ENCODE data around the gene LSS.

DNA sequence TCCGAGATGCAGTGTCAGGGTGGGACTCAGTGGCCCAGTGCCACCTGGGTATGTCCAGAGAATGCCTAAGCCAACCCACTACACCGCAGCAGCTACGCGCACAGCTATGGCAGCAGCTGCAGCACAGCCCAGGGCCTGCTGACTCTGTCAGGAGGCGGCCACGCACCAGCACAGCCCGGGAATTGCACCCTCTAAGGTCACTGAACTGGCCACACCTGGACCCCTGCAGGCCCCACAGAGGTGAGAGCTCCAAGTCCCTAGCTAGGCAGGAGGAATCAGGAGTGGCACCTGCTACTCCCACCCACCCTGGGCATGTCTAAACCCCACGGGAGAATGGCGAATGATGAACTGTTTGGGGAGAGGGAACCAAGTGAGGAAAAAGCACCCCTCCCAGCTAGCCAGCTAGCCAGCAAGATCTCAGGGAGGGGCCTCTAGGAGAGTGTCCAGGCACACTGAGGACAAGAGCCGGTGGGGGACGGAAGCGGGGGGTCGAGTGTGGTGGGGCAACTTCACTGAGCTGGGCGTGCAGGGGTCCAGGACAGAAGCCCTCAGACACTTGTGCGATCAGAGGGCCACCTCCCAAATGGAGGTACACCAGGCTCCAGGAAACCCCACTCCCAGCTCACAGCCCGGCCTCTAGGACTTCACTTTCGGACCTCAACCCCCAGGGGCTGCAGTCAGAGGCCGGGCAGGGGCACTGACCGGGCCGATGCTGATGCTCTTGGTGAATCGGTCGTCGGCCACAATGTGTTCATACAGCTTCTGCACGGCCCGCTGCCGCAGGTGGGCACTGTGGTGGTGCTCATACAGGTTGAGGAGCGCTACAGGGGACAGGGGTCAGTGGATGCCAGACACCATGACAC, 13.9 kb downstream of the LSS start:
- TF ChIP-seq CTCF (IDR thresholded peaks at IDR 0.05) (no peak), POLR2A (IDR thresholded peaks at IDR 0.05) (no peak)
